Activated CD4-positive, alpha-beta T cell treated with anti-CD3 and anti-CD28 coated beads, Interleukin-2, amount 10 ng/mL, durations not matched to agents 7 days and 5 days (primary cell): ENCODE results near the gene FUT9. TPM values are rescaled to one million over a fixed set of nuclear protein-coding genes. Genes with fewer than 3 reads are reported as not detected.
"Not testable (repeated sequence)": the region's sequence is repeated elsewhere in the genome, so short reads cannot be mapped to it uniquely, and the experiment has no call there.

Experiments
- CTCF ChIA-PET: fragments of 350-600 bp; sonication (Branson Sonifier 250); formaldehyde crosslinking; loops from one replicate; lab custom pipeline; 2021; ENCODE audit warnings: antibody characterized with exemption; lab: Charles Lee
- POLR2A ChIA-PET: fragments of 350-600 bp; sonication (Branson Sonifier 250); formaldehyde crosslinking; loops from one replicate; lab custom pipeline; 2021; ENCODE audit warnings: antibody characterized with exemption; lab: Charles Lee
- DNase-seq: peaks from one replicate; pipeline ENCODE4 v3.0.0-alpha.2; 2020
- H3K27ac Mint-ChIP-seq: one replicate; pipeline ENCODE4 v1.8.0; 2021; ENCODE audit warnings: mild to moderate bottlenecking, moderate library complexity, mixed read lengths
- H3K27me3 Mint-ChIP-seq: one replicate; pipeline ENCODE4 v1.8.0; 2021; ENCODE audit warnings: mixed read lengths
- H3K36me3 Mint-ChIP-seq: one replicate; pipeline ENCODE4 v1.8.0; 2021; ENCODE audit warnings: low read depth, mixed read lengths
- H3K4me1 Mint-ChIP-seq: one replicate; pipeline ENCODE4 v1.8.0; 2021; ENCODE audit warnings: mixed read lengths
- H3K4me3 Mint-ChIP-seq: one replicate; pipeline ENCODE4 v1.8.0; 2021; ENCODE audit warnings: mild to moderate bottlenecking, moderate library complexity, mixed read lengths
- H3K9me3 Mint-ChIP-seq: one replicate; pipeline ENCODE4 v1.8.0; 2021; ENCODE audit warnings: mixed read lengths
- total RNA-seq, 2 experiments: library from RNA; stranded (reverse); gene quantifications; one replicate each; pipeline ENCODE4 v1.2.3, GENCODE V29; 2021

FUT9 gene
- total RNA-seq, 2 experiments from 2014 or later: not detected

DNA sequence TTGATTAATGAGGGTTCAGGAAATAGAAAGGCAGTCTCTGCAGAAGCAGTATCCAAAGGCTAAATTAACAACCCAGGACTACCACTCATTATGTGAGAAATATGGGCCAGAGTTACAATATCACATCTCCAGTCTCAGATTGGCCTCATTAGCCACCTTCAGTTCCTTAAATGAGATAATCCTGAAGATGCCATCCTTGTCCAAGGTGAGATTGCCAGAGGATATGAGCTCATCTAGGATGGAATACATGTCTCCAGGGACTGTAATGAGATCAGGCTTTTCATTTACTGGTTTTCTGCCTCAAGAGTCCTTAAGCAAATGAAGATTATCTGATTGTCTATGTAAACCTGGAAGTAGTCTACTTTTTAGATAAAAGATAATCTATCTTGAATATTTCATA is 196.3 kb downstream of the FUT9 start:
- CTCF ChIA-PET: no interaction called here
- POLR2A ChIA-PET: no interaction called here
- Mint-ChIP-seq H3K9me3 (no peaks in the 10 kb centered on the region), H3K4me3 (no peak overlapping the region), H3K27ac (no peak overlapping the region), H3K36me3 (no peaks in the 10 kb centered on the region), H3K4me1 (no peaks in the 10 kb centered on the region), H3K27me3 (no peaks in the 10 kb centered on the region)
- DNase-seq: no peak

DNA sequence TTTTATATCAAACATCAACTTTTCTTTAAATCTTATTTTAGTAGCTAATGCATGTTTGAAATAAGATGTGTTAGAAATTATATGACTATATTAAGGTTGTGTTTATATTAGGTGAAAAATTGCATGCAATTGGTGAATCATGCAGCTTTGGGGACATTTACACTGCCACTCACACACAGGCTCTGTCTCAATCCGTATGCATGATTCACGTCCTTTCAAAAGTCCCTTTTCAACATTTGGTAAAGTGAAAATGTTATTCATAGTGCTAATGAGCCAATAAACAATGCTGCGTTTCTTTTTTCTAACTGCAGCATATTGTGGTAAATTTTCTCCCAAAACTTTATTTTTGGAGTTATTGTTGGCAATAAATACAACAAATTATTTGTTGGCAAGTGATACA is 198.0 kb downstream of the FUT9 start:
- CTCF ChIA-PET: no interaction called here
- no peaks in the 10 kb centered on the region for H3K36me3 Mint-ChIP-seq
- H3K27ac Mint-ChIP-seq: no peak overlapping the region
- no peak for DNase-seq
- POLR2A ChIA-PET: no interaction called here
- no peaks in the 10 kb centered on the region for H3K4me1 Mint-ChIP-seq
- H3K27me3 Mint-ChIP-seq: no peaks in the 10 kb centered on the region
- H3K4me3 Mint-ChIP-seq: no peak overlapping the region
- H3K9me3 Mint-ChIP-seq: no peaks in the 10 kb centered on the region

DNA sequence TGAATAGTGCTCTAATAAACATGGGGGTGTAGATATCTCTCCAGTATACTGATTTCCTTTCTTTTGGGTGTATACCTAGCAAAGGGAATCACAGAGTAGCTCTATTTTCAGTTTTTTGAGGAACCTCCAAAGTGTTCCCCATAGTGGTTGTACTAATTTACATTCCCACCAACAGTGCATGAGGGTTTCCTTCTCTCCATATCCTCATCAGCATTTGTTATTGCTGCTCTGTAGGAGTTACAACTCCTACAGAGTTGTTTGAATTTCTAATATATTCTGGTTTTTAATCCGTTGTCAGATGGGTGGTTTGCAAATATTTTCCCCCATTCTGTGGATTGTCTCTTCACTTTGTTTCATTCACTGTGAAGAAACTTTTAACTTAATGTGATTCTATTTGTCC is 207.9 kb downstream of the FUT9 start:
- no peaks in the 10 kb centered on the region for H3K27me3 Mint-ChIP-seq
- no peak overlapping the region for H3K4me3 Mint-ChIP-seq
- no peaks in the 10 kb centered on the region for H3K36me3 Mint-ChIP-seq
- no peaks in the 10 kb centered on the region for H3K4me1 Mint-ChIP-seq
- H3K27ac Mint-ChIP-seq: no peak overlapping the region
- CTCF ChIA-PET: interaction anchor here (0.9 kb wide), 1 partner anchor 17 kb away, joined by 3 read pairs; no protein-coding TSS in a partner anchor
- H3K9me3 Mint-ChIP-seq: no peaks in the 10 kb centered on the region
- POLR2A ChIA-PET: no interaction called here
- no peak for DNase-seq

DNA sequence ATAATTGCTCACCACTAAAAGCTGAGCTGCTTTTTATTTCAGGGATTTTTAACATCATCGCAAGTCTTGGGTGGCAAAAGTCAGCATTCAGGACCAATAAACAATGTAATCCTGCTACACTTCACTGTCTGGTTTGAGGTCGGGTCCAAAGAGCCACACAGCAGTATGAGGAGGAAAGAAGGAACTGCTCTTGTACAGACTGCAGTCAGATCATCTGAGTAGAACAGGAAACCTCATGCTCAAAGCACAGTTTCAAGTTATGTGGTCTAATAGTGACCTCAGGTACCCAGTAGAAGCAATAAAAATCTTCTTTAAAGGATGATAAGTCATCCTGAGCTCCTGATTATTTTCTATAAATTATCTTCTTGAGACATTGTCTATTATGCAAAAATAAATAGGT is 211.4 kb downstream of the FUT9 start:
- Mint-ChIP-seq H3K27me3 (no peaks in the 10 kb centered on the region), H3K4me3 (no peak overlapping the region), H3K27ac (no peak overlapping the region), H3K9me3 (no peaks in the 10 kb centered on the region), H3K4me1 (no peaks in the 10 kb centered on the region), H3K36me3 (no peaks in the 10 kb centered on the region)
- ChIA-PET POLR2A (no interaction called here), CTCF (no interaction called here)
- no peak for DNase-seq

DNA sequence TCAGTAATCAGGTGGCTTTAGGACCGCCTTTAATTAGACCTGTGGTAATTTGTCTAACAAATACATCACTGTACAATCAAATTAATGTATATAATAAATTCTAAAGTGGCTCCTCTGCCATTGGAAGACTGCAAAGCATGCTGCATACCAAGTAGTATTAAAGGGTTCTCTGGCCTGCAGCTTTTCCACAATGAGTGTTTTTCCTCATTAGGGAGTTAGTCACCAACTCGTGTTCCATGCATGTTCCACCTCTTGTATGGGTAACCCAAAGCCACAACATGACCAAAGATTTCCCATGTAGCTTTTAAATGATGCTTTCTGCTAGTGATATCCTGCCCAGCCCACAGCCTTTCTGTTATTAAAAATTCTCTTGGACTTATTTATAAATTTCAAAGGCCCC is 218.7 kb downstream of the FUT9 start:
- H3K4me1 Mint-ChIP-seq: no peaks in the 10 kb centered on the region
- H3K9me3 Mint-ChIP-seq: no peaks in the 10 kb centered on the region
- no peak overlapping the region for H3K4me3 Mint-ChIP-seq
- no peaks in the 10 kb centered on the region for H3K36me3 Mint-ChIP-seq
- DNase-seq: no peak
- ChIA-PET CTCF (interaction anchor here (0.6 kb wide), 1 partner anchor 60 kb away, joined by 5 read pairs; no protein-coding TSS in a partner anchor), POLR2A (no interaction called here)
- no peak overlapping the region for H3K27ac Mint-ChIP-seq
- no peaks in the 10 kb centered on the region for H3K27me3 Mint-ChIP-seq

DNA sequence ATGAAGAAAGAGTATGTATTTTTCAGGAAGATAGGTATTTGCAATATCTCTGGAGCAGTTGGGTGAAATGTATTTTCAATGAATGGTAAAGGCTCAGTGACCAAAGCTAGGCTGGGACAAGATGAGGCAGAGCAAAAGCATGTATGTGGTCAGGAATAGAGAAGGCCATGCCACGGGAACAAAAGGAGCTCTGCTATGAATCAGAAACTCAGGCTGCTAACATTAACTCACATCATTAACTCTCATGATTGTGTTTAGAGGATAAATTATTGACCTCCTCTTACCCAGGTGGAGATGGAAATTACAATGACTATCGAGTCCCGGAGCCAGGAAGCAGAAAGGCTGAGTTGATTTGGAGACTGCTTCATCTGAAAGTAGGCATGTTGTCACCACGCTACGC is 220.2 kb downstream of the FUT9 start:
- Mint-ChIP-seq H3K4me3 (no peak overlapping the region), H3K27me3 (no peaks in the 10 kb centered on the region), H3K36me3 (no peaks in the 10 kb centered on the region), H3K9me3 (no peaks in the 10 kb centered on the region), H3K4me1 (no peaks in the 10 kb centered on the region), H3K27ac (no peak overlapping the region)
- ChIA-PET POLR2A (no interaction called here), CTCF (interaction anchor here (1.1 kb wide), 1 partner anchor 13 kb away, joined by 3 read pairs; no protein-coding TSS in a partner anchor)
- DNase-seq: no peak

DNA sequence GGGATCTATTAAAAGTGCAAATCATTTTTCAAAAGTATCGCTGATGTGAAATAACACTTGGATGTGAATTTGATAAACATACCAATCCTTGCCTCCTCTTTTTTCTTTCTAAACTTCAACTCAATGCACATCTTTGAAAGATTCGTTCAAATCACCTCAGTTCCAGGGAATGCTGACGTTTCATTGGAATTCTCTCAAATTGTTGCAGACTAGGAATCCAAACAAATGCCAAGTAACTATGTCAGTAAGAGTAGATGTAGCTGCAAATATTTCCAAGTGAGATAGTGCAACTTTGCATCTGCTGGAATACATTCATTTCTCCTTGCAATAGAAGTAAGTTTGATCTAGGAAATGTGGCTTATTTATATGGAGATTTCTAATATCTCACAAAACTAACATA is 220.7 kb downstream of the FUT9 start:
- CTCF ChIA-PET: no interaction called here
- Mint-ChIP-seq H3K27ac (no peak overlapping the region), H3K27me3 (no peaks in the 10 kb centered on the region), H3K36me3 (no peaks in the 10 kb centered on the region), H3K4me3 (no peak overlapping the region), H3K9me3 (no peaks in the 10 kb centered on the region), H3K4me1 (no peaks in the 10 kb centered on the region)
- POLR2A ChIA-PET: no interaction called here
- no peak for DNase-seq

DNA sequence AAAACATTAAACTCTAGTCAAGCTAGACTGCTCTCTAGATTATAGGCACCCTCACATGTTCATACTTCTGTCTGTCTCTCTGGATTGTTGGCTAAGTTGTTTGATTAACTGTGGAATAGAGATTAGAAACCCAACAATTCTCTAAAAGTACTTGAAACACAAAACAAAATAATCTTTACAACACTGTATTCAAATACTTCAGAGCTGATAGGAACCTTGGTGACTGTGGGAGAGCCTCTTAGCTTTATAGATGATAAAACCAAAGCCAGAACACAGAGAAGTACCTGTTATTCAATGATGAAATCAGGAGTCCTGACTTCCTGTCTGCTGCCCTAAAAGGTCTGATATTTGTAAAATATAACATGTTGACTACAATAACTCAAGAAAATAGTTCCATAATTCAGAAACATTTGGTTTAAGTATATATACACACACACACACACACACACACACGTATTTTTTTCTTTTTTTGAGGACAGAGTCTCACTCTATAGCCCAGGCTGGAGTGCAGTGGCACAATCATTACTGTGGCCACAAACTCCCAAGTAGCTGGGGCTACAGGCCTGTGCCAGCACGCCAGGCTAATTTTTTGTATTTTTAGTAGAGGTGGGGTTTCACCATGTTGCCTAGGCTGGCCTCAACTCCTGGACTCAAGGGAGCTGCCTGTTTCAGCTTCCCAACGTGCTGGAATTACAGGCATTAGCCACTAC is 222.0 kb downstream of the FUT9 start:
- ChIA-PET CTCF (no interaction called here), POLR2A (no interaction called here)
- H3K27me3 Mint-ChIP-seq: no peaks in the 10 kb centered on the region
- DNase-seq: no peak
- no peak overlapping the region for H3K27ac Mint-ChIP-seq
- H3K9me3 Mint-ChIP-seq: no peaks in the 10 kb centered on the region
- H3K36me3 Mint-ChIP-seq: no peaks in the 10 kb centered on the region
- no peaks in the 10 kb centered on the region for H3K4me1 Mint-ChIP-seq
- no peak overlapping the region for H3K4me3 Mint-ChIP-seq

DNA sequence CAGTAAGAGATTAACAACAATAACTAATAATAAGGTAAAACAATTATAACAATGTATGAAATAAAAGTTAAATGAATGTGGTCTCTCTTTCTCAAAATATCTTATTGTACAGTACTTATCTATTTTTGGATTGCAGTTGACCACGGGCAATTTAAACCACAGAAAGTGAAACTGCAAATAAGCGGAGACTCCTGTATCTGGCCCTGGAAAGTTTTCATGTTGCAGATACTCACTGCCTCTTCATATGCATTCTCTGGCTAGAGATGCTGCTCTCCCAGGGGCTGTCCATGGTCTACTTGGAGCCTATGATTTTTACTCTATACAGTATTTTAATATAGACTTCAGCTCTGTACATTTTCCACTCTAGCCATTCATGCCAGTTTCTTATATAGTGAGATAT is 230.8 kb downstream of the FUT9 start:
- CTCF ChIA-PET: no interaction called here
- H3K4me3 Mint-ChIP-seq: no peak overlapping the region
- H3K9me3 Mint-ChIP-seq: no peaks in the 10 kb centered on the region
- H3K27ac Mint-ChIP-seq: no peak overlapping the region
- H3K36me3 Mint-ChIP-seq: no peaks in the 10 kb centered on the region
- DNase-seq: no peak
- no peaks in the 10 kb centered on the region for H3K4me1 Mint-ChIP-seq
- H3K27me3 Mint-ChIP-seq: no peaks in the 10 kb centered on the region
- POLR2A ChIA-PET: no interaction called here

DNA sequence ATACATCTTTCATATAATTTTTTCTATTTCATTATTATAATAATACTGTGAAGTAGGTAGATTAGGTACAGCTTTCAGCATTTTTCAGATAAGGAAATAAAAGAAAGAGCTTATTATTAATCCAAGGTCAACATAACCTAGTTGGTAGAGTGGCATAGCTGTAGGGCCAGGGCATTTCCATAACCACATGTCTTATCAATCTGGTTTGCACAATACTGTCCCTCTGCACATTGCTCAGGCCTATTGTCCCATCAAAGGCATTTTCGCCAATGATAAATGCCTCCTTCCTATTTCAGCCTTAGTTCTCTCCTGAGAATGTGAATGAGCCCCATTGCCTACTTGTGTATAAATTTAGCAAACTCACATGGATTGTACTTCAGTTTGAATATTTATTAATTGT is 234.0 kb downstream of the FUT9 start:
- H3K36me3 Mint-ChIP-seq: no peaks in the 10 kb centered on the region
- DNase-seq: no peak
- H3K27me3 Mint-ChIP-seq: no peaks in the 10 kb centered on the region
- ChIA-PET POLR2A (no interaction called here), CTCF (no interaction called here)
- H3K27ac Mint-ChIP-seq: no peak overlapping the region
- H3K9me3 Mint-ChIP-seq: no peaks in the 10 kb centered on the region
- H3K4me1 Mint-ChIP-seq: no peaks in the 10 kb centered on the region
- no peak overlapping the region for H3K4me3 Mint-ChIP-seq

DNA sequence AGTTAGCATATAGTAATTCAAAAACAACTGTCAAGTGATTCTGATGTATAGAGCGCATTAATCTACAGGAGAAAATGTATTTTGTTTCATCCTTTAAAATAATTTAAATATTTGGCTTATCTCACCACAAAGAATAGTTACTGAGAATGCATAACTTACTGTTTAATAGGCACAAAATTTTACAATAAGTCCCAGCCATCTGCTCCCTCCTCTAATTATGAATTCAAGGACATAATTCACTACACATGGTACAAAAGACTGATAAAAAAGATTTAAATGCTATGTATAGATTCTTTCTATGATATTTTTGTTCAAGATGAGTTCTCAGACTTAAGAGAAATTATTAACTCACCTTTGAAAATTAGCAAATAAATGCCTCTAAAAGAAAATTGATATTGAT is 242.0 kb downstream of the FUT9 start:
- H3K36me3 Mint-ChIP-seq: no peaks in the 10 kb centered on the region
- no peaks in the 10 kb centered on the region for H3K27me3 Mint-ChIP-seq
- H3K9me3 Mint-ChIP-seq: no peaks in the 10 kb centered on the region
- DNase-seq: no peak
- no peak overlapping the region for H3K4me3 Mint-ChIP-seq
- CTCF ChIA-PET: no interaction called here
- H3K27ac Mint-ChIP-seq: no peak overlapping the region
- no peaks in the 10 kb centered on the region for H3K4me1 Mint-ChIP-seq
- POLR2A ChIA-PET: no interaction called here

DNA sequence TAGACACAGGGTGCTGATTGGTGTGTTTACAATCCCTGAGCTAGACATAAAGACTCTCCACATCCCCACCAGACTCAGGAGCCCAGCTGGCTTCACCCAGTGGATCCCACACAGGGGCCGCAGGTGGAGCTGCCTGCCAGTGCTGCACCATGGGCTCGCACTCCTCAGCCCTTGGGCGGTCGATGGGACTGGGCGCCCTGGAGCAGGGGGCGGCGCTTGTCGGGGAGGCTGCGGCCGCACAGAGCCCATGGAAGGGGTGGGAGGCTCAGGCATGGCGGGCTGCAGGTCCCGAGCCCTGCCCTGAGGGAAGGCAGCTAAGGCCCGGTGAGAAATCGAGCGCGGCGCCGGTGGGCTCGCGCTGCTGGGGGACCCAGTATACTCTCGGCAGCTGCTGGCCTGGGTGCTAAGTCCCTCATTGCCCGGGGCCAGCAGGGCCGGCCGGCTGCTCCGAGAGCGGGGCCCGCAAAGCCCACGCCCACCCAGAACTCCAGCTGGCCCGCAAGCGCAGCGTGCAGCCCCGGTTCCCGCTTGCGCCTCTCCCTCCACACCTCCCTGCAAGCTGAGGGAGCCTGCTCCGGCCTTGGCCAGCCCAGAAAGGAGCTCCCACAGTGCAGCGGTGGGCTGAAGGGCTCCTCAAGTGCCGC is 245.1 kb downstream of the FUT9 start:
- DNase-seq, H3K4me3 Mint-ChIP-seq, H3K27ac Mint-ChIP-seq, H3K36me3 Mint-ChIP-seq, CTCF ChIA-PET, H3K27me3 Mint-ChIP-seq, POLR2A ChIA-PET, H3K9me3 Mint-ChIP-seq, H3K4me1 Mint-ChIP-seq: not testable (repeated sequence)
